Peyer's patch (tissue), 4 donors: Measurements from ENCODE around the gene ZNF346.

Experiments used
- POLR2A ChIP-seq, 2 donors: fragments of 450-650 bp; IDR thresholded peaks; one replicate each; pipeline ENCODE4 v1.5.1; 2017; ENCODE audit warnings: antibody characterized with exemption in 2 of 2, mild to moderate bottlenecking in 2 of 2, moderate library complexity in 2 of 2
- TF ChIP-seq, protein P1 (sequence below), 6 experiments: fragments of 450-650 bp in 4 of 6; fragments of 200-600 bp in 2 of 6; sonication (generic) in 1 of 6; IDR thresholded peaks; one replicate each; pipeline ENCODE4 v1.5.1; 2017 to 2019; ENCODE audit warnings: antibody characterized with exemption in 6 of 6, mild to moderate bottlenecking in 3 of 6, moderate library complexity in 1 of 6

DNA sequence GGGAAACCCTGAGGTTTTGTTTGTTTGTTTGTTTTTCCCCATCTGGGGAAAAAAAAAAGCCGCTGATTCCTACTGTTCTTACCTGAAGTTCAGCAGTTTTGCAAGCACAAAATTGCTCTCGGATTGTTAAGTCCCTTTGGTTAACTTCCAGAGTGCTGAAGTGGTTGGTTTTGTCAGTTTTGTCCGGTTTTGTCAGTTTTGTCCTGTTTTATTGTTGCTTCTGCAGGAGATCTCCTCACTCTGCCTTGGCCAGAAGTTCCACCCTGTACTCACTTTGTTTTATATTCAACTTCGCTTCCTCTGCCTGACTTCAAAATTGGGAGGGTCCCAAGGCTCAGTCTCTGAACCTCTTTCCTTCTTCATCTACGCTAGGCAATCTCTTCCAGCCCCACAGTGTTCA is 14.4 kb downstream of the ZNF346 start:
- TF ChIP-seq, protein P1, sequence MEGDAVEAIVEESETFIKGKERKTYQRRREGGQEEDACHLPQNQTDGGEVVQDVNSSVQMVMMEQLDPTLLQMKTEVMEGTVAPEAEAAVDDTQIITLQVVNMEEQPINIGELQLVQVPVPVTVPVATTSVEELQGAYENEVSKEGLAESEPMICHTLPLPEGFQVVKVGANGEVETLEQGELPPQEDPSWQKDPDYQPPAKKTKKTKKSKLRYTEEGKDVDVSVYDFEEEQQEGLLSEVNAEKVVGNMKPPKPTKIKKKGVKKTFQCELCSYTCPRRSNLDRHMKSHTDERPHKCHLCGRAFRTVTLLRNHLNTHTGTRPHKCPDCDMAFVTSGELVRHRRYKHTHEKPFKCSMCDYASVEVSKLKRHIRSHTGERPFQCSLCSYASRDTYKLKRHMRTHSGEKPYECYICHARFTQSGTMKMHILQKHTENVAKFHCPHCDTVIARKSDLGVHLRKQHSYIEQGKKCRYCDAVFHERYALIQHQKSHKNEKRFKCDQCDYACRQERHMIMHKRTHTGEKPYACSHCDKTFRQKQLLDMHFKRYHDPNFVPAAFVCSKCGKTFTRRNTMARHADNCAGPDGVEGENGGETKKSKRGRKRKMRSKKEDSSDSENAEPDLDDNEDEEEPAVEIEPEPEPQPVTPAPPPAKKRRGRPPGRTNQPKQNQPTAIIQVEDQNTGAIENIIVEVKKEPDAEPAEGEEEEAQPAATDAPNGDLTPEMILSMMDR (IDR thresholded peaks at IDR 0.05): no peak
- no peak for TF ChIP-seq POLR2A (IDR thresholded peaks at IDR 0.05)
